K562 (cell line): Measurements from ENCODE around the gene MMP20. TPM values are rescaled to one million over a fixed set of nuclear protein-coding genes. Genes with fewer than 3 reads are reported as not detected.

Experiments used
- ASH1L ChIP-seq: fragments of 450-650 bp; IDR thresholded peaks from 2 replicates; pipeline ENCODE4 v1.6.1; 2018; ENCODE audit warnings: borderline replicate concordance, mild to moderate bottlenecking, low read depth; ENCODE audit not compliant: partially characterized antibody
- BCOR ChIP-seq: fragments of 450-650 bp; IDR thresholded peaks from 2 replicates; pipeline ENCODE4 v1.6.1; 2016
- CREB3 ChIP-seq: fragments of 450-650 bp; conservative IDR thresholded peaks from 2 replicates; pipeline ENCODE4 v1.6.1; 2016; ENCODE audit warnings: missing genetic modification characterization, low read depth, mild to moderate bottlenecking, missing compliant biosample characterization, moderate library complexity
- DMBX1 ChIP-seq: fragments of 250-450 bp; sonication (Bioruptor Pico); IDR thresholded peaks from 2 replicates; pipeline ENCODE4 v1.8.0; 2022; ENCODE audit warnings: inconsistent platforms, mild to moderate bottlenecking, moderate library complexity, borderline replicate concordance
- ERF ChIP-seq: fragments of 450-650 bp; formaldehyde crosslinking; IDR thresholded peaks from 2 replicates; pipeline ENCODE4 v1.4.0; 2020; ENCODE audit warnings: mild to moderate bottlenecking, mixed read lengths
- ETV5 ChIP-seq: sonication (generic); formaldehyde crosslinking; IDR thresholded peaks from 2 replicates; pipeline ENCODE4 v1.4.0; 2020; ENCODE audit warnings: low read depth, mild to moderate bottlenecking, missing genetic modification reagents
- GTF3C2 ChIP-seq: IDR thresholded peaks from 3 replicates; pipeline ENCODE4 v1.6.1; 2011; ENCODE audit warnings: borderline replicate concordance, mild to moderate bottlenecking, moderate library complexity; ENCODE audit not compliant: insufficient read length; ENCODE audit errors: extremely low read depth
- IRF1 ChIP-seq: sonication (generic); formaldehyde crosslinking; IDR thresholded peaks from 2 replicates; pipeline ENCODE4 v1.8.0; 2022; ENCODE audit warnings: missing genetic modification reagents, mild to moderate bottlenecking, borderline replicate concordance
- NKRF ChIP-seq: fragments of 450-650 bp; IDR thresholded peaks from 2 replicates; pipeline ENCODE4 v1.6.1; 2016; ENCODE audit warnings: borderline replicate concordance
- SMARCE1 ChIP-seq: fragments of 450-650 bp; IDR thresholded peaks from 2 replicates; pipeline ENCODE4 v1.7.1; 2016; ENCODE audit warnings: mild to moderate bottlenecking
- YY1 ChIP-seq, 3 experiments: IDR thresholded peaks; 2 replicates each; pipeline ENCODE4 v1.6.1; 2011; ENCODE audit warnings: low read length in 2 of 3, mild to moderate bottlenecking in 2 of 3, moderate library complexity in 2 of 3, borderline replicate concordance in 1 of 3, control low read depth in 1 of 3, low read depth in 1 of 3; ENCODE audit not compliant: insufficient read depth in 3 of 3, insufficient replicate concordance in 2 of 3, control insufficient read depth in 1 of 3, insufficient read length in 1 of 3; ENCODE audit errors: extremely low read depth in 1 of 3
- ZNF140 ChIP-seq: fragments of 250-450 bp; sonication (Bioruptor Pico); IDR thresholded peaks from 2 replicates; pipeline ENCODE4 v1.8.0; 2021; ENCODE audit warnings: moderate library complexity, mild to moderate bottlenecking, inconsistent platforms
- ZNF398 ChIP-seq: fragments of 250-450 bp; sonication (Bioruptor Pico); IDR thresholded peaks from 2 replicates; pipeline ENCODE4 v1.8.0; 2021; ENCODE audit warnings: moderate library complexity, mild to moderate bottlenecking, inconsistent platforms
- ZNF41 ChIP-seq: fragments of 250-450 bp; sonication (Bioruptor Pico); conservative IDR thresholded peaks from 2 replicates; pipeline ENCODE4 v1.4.0; 2020; ENCODE audit warnings: mild to moderate bottlenecking
- ZNF431 ChIP-seq: sonication (generic); formaldehyde crosslinking; IDR thresholded peaks from 2 replicates; pipeline ENCODE4 v1.8.0; 2022; ENCODE audit warnings: mild to moderate bottlenecking, missing genetic modification reagents
- ZNF644 ChIP-seq: fragments of 200-800 bp; sonication (Bioruptor generic); IDR thresholded peaks from 2 replicates; pipeline ENCODE4 v1.6.1; 2016; ENCODE audit warnings: low read depth, missing genetic modification characterization, missing compliant biosample characterization
- ZNF76 ChIP-seq: fragments of 250-450 bp; sonication (Bioruptor Pico); IDR thresholded peaks from 2 replicates; pipeline ENCODE4 v1.4.0; 2020; ENCODE audit warnings: mild to moderate bottlenecking, moderate library complexity, borderline replicate concordance
- polyA plus RNA-seq, 8 experiments: library from polyadenylated mRNA; depleted of rRNA in 4 of 8; stranded (reverse) in 5 of 8; unstranded in 3 of 8; fragments of >200 nt; fragmentation: Nextera tagmentation in 2 of 8; fragmentation: Illumina TruSeq in 1 of 8; extraction: Ambion mirVana in 2 of 8; extraction: Trizol in 1 of 8; gene quantifications; 2 replicates each; pipeline versions ENCODE4 v1.2.1 to v1.2.3, GENCODE V29; 2011 to 2014; ENCODE audit warnings: inconsistent platforms in 1 of 8, missing spikeins in 1 of 8
- total RNA-seq, 7 experiments: library from RNA; depleted of rRNA in 6 of 7; stranded (reverse); fragments of >200 nt in 6 of 7; fragmentation: Illumina TruSeq in 2 of 7; extraction: Trizol in 2 of 7; gene quantifications; 2 replicates each; pipeline versions ENCODE4 v1.2.1 to v1.2.3, GENCODE V29; 2011 to 2021; ENCODE audit warnings: low replicate concordance in 1 of 7

Gene MMP20
- total and polyA plus RNA-seq, 9 of the 15 experiments (the other 6 are each of a cell fraction or from before 2014, with no cell fraction given) = not detected

- peak; percentile 95 for TF ChIP-seq CREB3 (tag)
- no peak for TF ChIP-seq ZNF431 (CRISPR knock-in tag)
- TF ChIP-seq SMARCE1 = no peak
- TF ChIP-seq GTF3C2 = no peak
- peak; percentile 98 for TF ChIP-seq DMBX1 (CRISPR knock-in tag)
- no peak for TF ChIP-seq NKRF
- no peak for TF ChIP-seq BCOR
- TF ChIP-seq ZNF41 (CRISPR knock-in tag) = peak; percentile 95
- peak in 1 of 3 experiments; percentile 75 for TF ChIP-seq YY1 (IDR thresholded peaks at IDR 0.05; ENCODE audit: borderline replicate concordance in 1 of 3, control insufficient read depth in 1 of 3, extremely low read depth in 1 of 3, insufficient read depth in 3 of 3, insufficient read length in 1 of 3, insufficient replicate concordance in 2 of 3, low read depth in 1 of 3, low read length in 2 of 3)
- no peak for TF ChIP-seq ETV5 (CRISPR knock-in tag)
- TF ChIP-seq ZNF140 (CRISPR knock-in tag) = no peak
- TF ChIP-seq IRF1 (CRISPR knock-in tag) = no peak
- peak; percentile 91 for TF ChIP-seq ZNF644 (tag)
- no peak for TF ChIP-seq ZNF398 (CRISPR knock-in tag)
- TF ChIP-seq ZNF76 (CRISPR knock-in tag) = peak; percentile 82; the same call in 1 of the 2 replicates
- TF ChIP-seq ASH1L = no peak
- peak; percentile 85; the same call in 1 of the 2 replicates for TF ChIP-seq ERF (CRISPR knock-in tag)
Measured at GRCh38 chr11:102620818-102621561, 4.1 kb downstream of the MMP20 start (continued).
